Activated naive CD4-positive, alpha-beta T cell treated with anti-CD3 and anti-CD28 coated beads, Interleukin-2, amount 50 U/mL, for 16 hours (primary cell): ENCODE results near the gene CD180.
"Not testable (repeated sequence)": the region's sequence is repeated elsewhere in the genome, so short reads cannot be mapped to it uniquely, and the experiment has no call there.

Source experiments
- DNase-seq: peaks from one replicate; pipeline ENCODE4 v3.0.0-alpha.2; 2020

CD180 gene

GRCh38 chr5:67187006-67187715, 9.4 kb downstream of the CD180 start:
- no peak for DNase-seq

GRCh38 chr5:67183859-67184258, 12.7 kb downstream of the CD180 start:
- no peak for DNase-seq

GRCh38 chr5:67182301-67182790, 14.3 kb downstream of the CD180 start:
- no peak for DNase-seq

GRCh38 chr5:67181648-67182221, 14.9 kb downstream of the CD180 start:
- DNase-seq: no peak

- no peak for DNase-seq
These were observed 16.8 kb downstream of the CD180 start for GRCh38 chr5:67179697-67180361.

GRCh38 chr5:67178966-67179365, 17.6 kb downstream of the CD180 start:
- no peak for DNase-seq

GRCh38 chr5:67178085-67178484, 18.5 kb downstream of the CD180 start:
- no peak for DNase-seq

GRCh38 chr5:67176936-67177335, 19.7 kb downstream of the CD180 start:
- DNase-seq: no peak

- no peak for DNase-seq
These were observed 22.6 kb downstream of the CD180 start for GRCh38 chr5:67173959-67174358.

- not testable (repeated sequence) for DNase-seq
These were observed 23.2 kb downstream of the CD180 start for GRCh38 chr5:67173351-67173750.

- DNase-seq: no peak
These were observed 25.8 kb downstream of the CD180 start for GRCh38 chr5:67170767-67171166.

GRCh38 chr5:67168069-67168468, 28.5 kb downstream of the CD180 start:
- DNase-seq: no peak

- DNase-seq: peak; percentile 65
These were observed 29.9 kb downstream of the CD180 start for GRCh38 chr5:67166460-67167285.

- DNase-seq: peak; percentile 79
These were observed 30.8 kb downstream of the CD180 start for GRCh38 chr5:67165526-67166459.

GRCh38 chr5:67164856-67165525, 31.6 kb downstream of the CD180 start:
- no peak for DNase-seq

GRCh38 chr5:67163863-67164595, 32.6 kb downstream of the CD180 start:
- DNase-seq: no peak

- no peak for DNase-seq
These were observed 33.3 kb downstream of the CD180 start for GRCh38 chr5:67163231-67163756.

GRCh38 chr5:67161767-67162166, 34.8 kb downstream of the CD180 start:
- DNase-seq: no peak

GRCh38 chr5:67160985-67161384, 35.6 kb downstream of the CD180 start:
- DNase-seq: peak; percentile 39

GRCh38 chr5:67160272-67160671, 36.3 kb downstream of the CD180 start:
- DNase-seq: no peak
